SU-DHL-6 (cell line): ENCODE measurements around the gene TMEM140.

Experiments used
- H2AFZ ChIP-seq: fragments of 200-600 bp; sonication (generic); 2 replicates; pipeline ENCODE4 v1.6.1; 2014; ENCODE audit warnings: low read depth, mild to moderate bottlenecking, moderate library complexity, mixed read lengths, antibody characterized with exemption, low read length; ENCODE audit not compliant: severe bottlenecking
- H3F3A ChIP-seq: fragments of 200-600 bp; shearing (Covaris generic); 2 replicates; pipeline ENCODE4 v1.6.0; 2016; ENCODE audit warnings: antibody characterized with exemption, mild to moderate bottlenecking; ENCODE audit not compliant: insufficient read depth
- H3K27ac ChIP-seq: fragments of 200-600 bp; sonication (generic); 2 replicates; pipeline ENCODE4 v1.5.1; 2016; ENCODE audit warnings: low read depth, mild to moderate bottlenecking, low read length, moderate library complexity, mixed read lengths
- H3K27me3 ChIP-seq: fragments of 200-600 bp; sonication (generic), shearing (Covaris generic); 2 replicates; pipeline ENCODE4 v1.6.0; 2014; ENCODE audit warnings: mild to moderate bottlenecking, low read length
- H3K36me3 ChIP-seq: fragments of 200-600 bp; sonication (generic); 2 replicates; pipeline ENCODE4 v1.6.1; 2014; ENCODE audit warnings: mild to moderate bottlenecking, low read length, mixed read lengths
- H3K4me2 ChIP-seq: fragments of 300-600, 200-600 bp; shearing (Covaris generic), sonication (generic); 2 replicates; pipeline ENCODE4 v1.6.0; 2014; ENCODE audit warnings: low read length, low read depth, mild to moderate bottlenecking; ENCODE audit not compliant: poor library complexity, severe bottlenecking
- H3K4me3 ChIP-seq: fragments of 200-600 bp; sonication (generic); 2 replicates; pipeline ENCODE4 v1.5.1; 2014; ENCODE audit warnings: antibody characterized with exemption, low read length, mild to moderate bottlenecking, mixed read lengths; ENCODE audit not compliant: insufficient read depth, poor library complexity, severe bottlenecking
- H3K79me2 ChIP-seq: fragments of 200-600 bp; sonication (generic); 2 replicates; pipeline ENCODE4 v1.6.1; 2014; ENCODE audit warnings: mild to moderate bottlenecking, low read length, moderate library complexity; ENCODE audit not compliant: insufficient read depth
- H3K9ac ChIP-seq: fragments of 200-600 bp; sonication (generic); 2 replicates; pipeline ENCODE4 v1.7.0; 2014; ENCODE audit warnings: mild to moderate bottlenecking, low read length
- H3K9me2 ChIP-seq: fragments of 200-600 bp; sonication (generic); replicated peaks from 2 replicates; pipeline ENCODE4 v1.6.1; 2014; ENCODE audit warnings: low read length; ENCODE audit not compliant: insufficient read depth
- H3K9me3 ChIP-seq: fragments of 200-600 bp; sonication (generic); 2 replicates; pipeline ENCODE4 v1.6.1; 2014; ENCODE audit warnings: low read length, mixed read lengths; ENCODE audit not compliant: insufficient read depth
- H4K20me1 ChIP-seq: fragments of 200-600 bp; sonication (generic); 2 replicates; pipeline ENCODE4 v1.6.1; 2014; ENCODE audit warnings: low read depth, mild to moderate bottlenecking, antibody characterized with exemption, low read length, moderate library complexity, mixed read lengths
- EZH2phosphoT487 ChIP-seq: fragments of 200-600 bp; sonication (generic), shearing (Covaris generic); conservative IDR thresholded peaks from 2 replicates; pipeline ENCODE4 v1.6.1; 2018; ENCODE audit warnings: mild to moderate bottlenecking, antibody characterized with exemption, low read length, moderate library complexity, mixed read lengths
- TF ChIP-seq, protein P1 (sequence below): fragments of 200-600 bp; sonication (generic); IDR thresholded peaks from one replicate; pipeline ENCODE4 v1.5.1; 2017; ENCODE audit warnings: antibody characterized with exemption, mild to moderate bottlenecking, low read length, moderate library complexity; ENCODE audit not compliant: insufficient read depth, poor library complexity, severe bottlenecking

Gene TMEM140

DNA sequence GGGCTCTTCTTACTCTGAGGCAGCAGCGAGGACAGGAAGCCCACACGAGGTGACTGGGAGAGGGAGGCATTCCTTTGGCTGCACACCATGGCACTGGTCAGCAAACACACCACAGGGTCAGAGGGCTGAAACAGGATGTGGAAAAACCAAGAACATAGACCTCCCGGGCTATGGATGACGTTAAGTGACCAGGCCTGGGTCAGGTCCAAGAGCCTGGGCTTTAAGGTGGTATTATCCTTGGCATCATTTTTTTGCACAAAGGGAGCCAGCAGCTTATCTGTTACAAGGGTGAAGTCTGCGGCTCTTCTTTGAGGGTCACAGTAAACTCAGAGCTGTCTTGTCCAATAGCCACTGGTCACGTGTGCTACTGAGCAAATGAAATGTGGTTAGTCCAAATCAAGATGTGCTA is 56.5 kb downstream of the TMEM140 start:
- Histone ChIP-seq H2AFZ (no peak overlapping the region), H3K27me3 (no peaks in the 10 kb centered on the region), H3K4me3 (no peak overlapping the region), H3K9ac (no peak overlapping the region), H3K4me2 (no peak overlapping the region), H3K36me3 (no peaks in the 10 kb centered on the region), H3K79me2 (no peaks in the 10 kb centered on the region), H3K9me2 (no peaks in the 10 kb centered on the region), H3K9me3 (no peaks in the 10 kb centered on the region), H4K20me1 (no peaks in the 10 kb centered on the region), H3K27ac (no peak overlapping the region), H3F3A (no peaks in the 10 kb centered on the region)
- TF ChIP-seq EZH2phosphoT487 = no peak
- TF ChIP-seq, protein P1, sequence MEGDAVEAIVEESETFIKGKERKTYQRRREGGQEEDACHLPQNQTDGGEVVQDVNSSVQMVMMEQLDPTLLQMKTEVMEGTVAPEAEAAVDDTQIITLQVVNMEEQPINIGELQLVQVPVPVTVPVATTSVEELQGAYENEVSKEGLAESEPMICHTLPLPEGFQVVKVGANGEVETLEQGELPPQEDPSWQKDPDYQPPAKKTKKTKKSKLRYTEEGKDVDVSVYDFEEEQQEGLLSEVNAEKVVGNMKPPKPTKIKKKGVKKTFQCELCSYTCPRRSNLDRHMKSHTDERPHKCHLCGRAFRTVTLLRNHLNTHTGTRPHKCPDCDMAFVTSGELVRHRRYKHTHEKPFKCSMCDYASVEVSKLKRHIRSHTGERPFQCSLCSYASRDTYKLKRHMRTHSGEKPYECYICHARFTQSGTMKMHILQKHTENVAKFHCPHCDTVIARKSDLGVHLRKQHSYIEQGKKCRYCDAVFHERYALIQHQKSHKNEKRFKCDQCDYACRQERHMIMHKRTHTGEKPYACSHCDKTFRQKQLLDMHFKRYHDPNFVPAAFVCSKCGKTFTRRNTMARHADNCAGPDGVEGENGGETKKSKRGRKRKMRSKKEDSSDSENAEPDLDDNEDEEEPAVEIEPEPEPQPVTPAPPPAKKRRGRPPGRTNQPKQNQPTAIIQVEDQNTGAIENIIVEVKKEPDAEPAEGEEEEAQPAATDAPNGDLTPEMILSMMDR = no peak

GRCh38 chr7:135204876-135205275 is 57.0 kb downstream of the TMEM140 start:
- no peak overlapping the region for H3K27ac ChIP-seq
- H3K9me2 ChIP-seq = no peaks in the 10 kb centered on the region
- TF ChIP-seq, protein P1 = no peak
- TF ChIP-seq EZH2phosphoT487 = no peak
- no peaks in the 10 kb centered on the region for H3K9me3 ChIP-seq
- no peaks in the 10 kb centered on the region for H3K27me3 ChIP-seq
- H3K79me2 ChIP-seq = no peaks in the 10 kb centered on the region
- H4K20me1 ChIP-seq = no peaks in the 10 kb centered on the region
- H3K4me2 ChIP-seq = no peak overlapping the region
- no peak overlapping the region for H3K9ac ChIP-seq
- no peaks in the 10 kb centered on the region for H3K36me3 ChIP-seq
- H2AFZ ChIP-seq = no peak overlapping the region
- no peak overlapping the region for H3K4me3 ChIP-seq
- H3F3A ChIP-seq = no peaks in the 10 kb centered on the region

DNA sequence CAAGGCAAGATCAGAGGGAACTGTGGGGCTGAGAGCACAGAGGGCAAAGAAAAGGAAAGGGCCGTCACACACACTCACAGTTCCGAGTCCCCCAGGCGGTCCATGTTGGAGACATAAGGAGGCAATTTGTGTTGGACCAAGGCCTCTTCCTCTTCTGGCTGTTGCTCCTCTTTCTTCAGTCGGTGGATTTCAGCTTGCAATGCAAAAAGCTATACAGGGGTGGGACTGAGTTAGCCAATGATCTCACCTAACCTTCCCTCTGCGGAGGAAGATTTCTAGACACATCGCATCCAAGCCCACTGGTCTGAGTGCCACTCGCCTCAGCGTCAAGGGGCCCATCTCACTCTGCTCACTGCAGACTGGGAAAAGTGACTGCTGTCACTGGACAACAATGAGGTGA is 58.0 kb downstream of the TMEM140 start:
- H3K9ac ChIP-seq = no peak overlapping the region
- H3K27me3 ChIP-seq = no peaks in the 10 kb centered on the region
- H3K27ac ChIP-seq = no peak overlapping the region
- no peaks in the 10 kb centered on the region for H3F3A ChIP-seq
- no peaks in the 10 kb centered on the region for H4K20me1 ChIP-seq
- TF ChIP-seq EZH2phosphoT487 = no peak
- TF ChIP-seq, protein P1 = no peak
- no peak overlapping the region for H3K4me3 ChIP-seq
- no peaks in the 10 kb centered on the region for H3K36me3 ChIP-seq
- H3K4me2 ChIP-seq = no peak overlapping the region
- no peak overlapping the region for H2AFZ ChIP-seq
- no peaks in the 10 kb centered on the region for H3K9me3 ChIP-seq
- no peaks in the 10 kb centered on the region for H3K9me2 ChIP-seq
- H3K79me2 ChIP-seq = no peaks in the 10 kb centered on the region

- no peak for TF ChIP-seq EZH2phosphoT487
- TF ChIP-seq, protein P1 = no peak
- Histone ChIP-seq H3K9me3 (no peaks in the 10 kb centered on the region), H4K20me1 (no peaks in the 10 kb centered on the region), H3K27me3 (no peaks in the 10 kb centered on the region), H3K4me3 (no peak overlapping the region), H2AFZ (no peak overlapping the region), H3K79me2 (no peaks in the 10 kb centered on the region), H3F3A (no peaks in the 10 kb centered on the region), H3K36me3 (no peaks in the 10 kb centered on the region), H3K9ac (no peak overlapping the region), H3K27ac (no peak overlapping the region), H3K4me2 (no peak overlapping the region), H3K9me2 (no peaks in the 10 kb centered on the region)
Observed at GRCh38 chr7:135206941-135207391, 59.1 kb downstream of the TMEM140 start.
